Stimulated activated naive CD4-positive, alpha-beta T cell (primary cell): ENCODE results near the gene TTBK2.
"Not testable (repeated sequence)": the region's sequence is repeated elsewhere in the genome, so short reads cannot be mapped to it uniquely, and the experiment has no call there.

Experiments used
- DNase-seq, 6 experiments: peaks; one replicate each; lab custom pipeline; 2025; lab: John Stamatoyannopoulos, UW

Gene TTBK2

DNA sequence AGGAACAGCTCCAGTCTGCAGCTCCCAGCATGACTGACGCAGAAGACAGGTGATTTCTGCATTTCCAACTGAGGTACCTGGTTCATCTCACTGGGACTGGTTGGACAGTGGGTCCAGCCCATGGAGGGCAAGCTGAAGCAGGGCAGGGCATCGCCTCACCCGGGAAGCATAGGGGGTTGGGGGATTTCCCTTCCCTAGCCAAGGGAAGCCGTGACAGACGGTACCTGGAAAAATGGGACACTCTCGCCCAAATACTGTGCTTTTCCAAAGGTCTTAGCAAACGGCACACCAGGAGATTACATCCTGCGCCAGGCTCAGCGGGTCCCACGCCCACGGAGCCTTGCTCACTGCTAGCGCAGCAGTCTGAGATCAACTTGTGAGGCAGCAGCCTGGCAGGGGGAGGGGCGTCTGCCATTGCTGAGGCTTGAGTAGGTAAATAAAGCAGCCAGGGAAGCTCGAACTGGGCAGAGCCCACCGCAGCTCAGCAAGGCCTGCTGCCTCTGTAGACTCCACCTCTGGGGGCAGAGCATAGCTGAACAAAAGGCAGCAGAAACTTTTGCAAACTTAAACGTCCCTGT, 156.3 kb downstream of the TTBK2 start:
- DNase-seq: not testable (repeated sequence)

DNA sequence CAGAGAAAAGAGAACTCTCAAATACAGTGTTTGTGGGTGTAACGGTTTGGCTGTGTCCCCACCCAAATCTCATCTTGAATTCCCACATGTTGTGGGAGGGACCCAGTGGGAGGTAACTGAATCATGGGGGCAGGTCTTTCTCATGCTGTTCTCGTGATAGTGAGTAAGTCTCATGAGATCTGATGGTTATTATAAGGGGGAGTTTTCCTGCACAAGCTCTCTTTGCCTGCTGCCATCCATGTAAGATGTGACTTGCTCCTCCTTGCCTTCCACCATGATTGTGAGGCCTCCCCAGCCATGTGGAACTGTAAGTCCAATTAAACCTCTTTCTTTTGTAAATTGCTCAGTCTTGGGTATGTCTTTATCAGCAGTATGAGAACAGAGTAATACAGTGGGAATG, 158.8 kb downstream of the TTBK2 start:
- not testable (repeated sequence) for DNase-seq

DNA sequence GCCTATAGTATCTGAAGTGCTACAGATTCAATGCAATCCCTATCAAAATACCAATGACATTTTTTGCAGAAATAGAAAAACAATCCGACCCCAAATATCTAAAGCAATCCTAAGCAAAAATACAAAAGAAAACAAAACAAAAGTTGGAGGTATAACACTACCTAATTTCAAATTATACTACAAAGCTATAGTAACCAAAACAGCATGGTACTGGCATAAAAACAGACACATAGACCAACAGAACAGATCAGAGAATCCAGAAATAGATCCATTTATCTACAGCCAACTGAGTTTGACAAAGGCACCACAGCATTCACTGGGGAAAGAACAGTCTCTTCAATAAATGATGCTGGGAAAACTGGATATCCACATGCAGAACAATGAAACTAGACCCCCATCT, 159.8 kb downstream of the TTBK2 start:
- DNase-seq: no peak

DNA sequence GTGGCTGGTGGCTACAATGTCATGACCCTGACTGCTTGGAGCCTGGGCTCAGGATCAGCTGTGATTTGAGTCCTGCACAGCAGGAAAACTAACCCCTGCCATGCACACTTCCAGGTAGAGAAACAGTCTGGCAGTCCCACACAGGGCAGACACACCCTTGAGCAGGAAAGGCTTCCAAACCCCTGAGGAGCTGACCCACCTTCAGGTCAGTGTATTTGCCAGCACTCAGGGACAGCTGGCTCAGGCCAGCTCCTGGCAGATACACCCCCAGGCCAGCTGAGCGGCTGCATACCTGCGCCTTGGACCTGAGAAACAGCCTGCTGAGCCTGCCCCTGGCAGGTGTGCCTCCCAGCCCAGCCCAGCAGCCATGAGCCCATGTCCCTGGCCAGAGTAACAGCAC, 161.5 kb downstream of the TTBK2 start:
- no peak for DNase-seq

DNA sequence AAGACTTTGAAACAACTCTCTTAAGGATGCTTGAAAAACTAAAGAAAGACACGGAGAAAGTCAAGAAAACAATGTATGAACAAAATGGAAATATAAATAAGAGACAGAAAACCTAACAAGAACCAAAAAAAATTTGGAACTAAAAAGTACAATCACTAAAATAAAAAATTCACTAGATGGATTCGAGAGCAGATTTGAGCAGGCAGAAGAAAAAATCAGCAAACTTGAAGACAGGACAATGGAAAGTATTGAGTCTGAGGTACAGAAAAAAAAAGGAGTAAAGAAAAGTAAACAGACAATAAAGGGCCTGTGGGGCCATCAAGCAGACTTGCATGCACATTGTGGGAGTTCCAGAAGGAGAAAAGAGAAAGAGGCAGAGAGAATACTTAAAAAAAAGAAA, 170.3 kb downstream of the TTBK2 start:
- DNase-seq: no peak

DNA sequence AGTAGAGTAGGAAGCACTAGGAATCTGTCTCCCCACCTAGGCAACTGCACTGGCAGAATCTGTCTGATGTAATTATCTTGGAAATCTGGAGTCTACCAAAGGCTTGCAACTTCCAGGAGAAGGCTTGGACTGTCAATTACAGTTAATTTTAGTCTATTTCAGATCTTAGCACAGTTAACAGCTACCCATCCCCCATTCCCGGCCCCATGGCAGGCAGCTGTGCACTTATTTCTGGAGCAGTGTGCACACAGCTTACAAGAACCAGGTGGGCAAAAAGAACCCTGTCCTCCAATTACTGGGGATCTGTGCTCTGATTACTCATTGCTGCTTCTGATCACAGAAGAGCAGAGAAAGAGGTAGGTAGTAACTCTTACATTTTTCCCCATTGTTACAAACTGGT, 171.3 kb downstream of the TTBK2 start:
- DNase-seq: no peak

DNA sequence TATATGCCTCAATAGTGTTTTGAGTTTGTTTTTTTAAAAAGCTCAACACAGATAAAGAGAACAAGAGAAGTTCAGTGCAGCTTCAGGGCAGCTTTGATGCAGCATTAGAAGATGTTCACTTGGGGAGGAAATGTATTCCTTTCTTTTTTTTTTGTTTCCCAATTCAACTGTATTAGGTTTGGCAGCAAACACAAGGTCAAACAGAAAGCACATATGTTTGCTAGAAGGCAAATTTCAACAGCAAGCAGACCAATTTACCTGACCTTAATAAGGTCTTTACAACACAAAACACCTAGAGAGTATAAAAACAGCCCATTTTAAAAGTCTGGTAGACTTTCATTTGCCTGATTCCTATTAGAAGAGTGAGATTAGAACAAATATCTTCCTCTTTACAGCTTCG, 176.4 kb downstream of the TTBK2 start:
- DNase-seq: no peak

DNA sequence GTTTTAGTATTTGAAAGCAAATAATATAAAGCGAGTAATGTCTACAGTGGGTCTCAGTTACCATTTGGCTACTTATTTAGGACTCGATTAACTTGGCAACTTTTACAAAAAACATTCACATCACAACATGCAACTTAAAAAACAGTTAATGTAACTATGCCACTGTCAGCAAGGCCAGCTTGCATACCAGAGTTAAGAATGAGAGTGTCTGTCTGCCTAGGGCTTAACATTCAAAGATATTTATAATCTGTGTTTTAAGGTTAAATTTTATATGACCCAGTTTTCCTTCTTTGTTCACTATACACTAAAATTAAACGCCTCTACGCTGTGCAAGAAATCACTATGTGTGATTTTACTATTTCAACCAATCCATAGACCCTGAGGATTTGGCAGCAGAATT, 178.4 kb downstream of the TTBK2 start:
- no peak for DNase-seq

DNA sequence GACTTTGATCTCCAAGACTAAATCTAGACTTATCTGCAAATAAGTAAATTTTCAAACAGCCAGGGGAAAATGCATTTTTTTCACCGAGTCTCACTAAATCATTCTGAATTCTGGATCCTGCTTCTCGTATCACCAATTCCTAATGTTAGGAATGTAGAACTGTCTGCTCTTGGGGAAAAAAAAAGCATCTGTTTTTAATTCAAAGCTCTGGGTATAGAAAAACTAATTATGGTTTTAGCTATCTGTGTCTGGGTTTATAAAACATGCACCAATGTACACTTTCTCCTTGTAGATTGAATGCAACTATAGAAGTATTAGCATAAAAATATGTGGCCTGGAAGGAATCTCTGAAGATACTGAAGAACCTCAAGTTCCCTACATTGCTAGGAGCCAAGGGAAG, 178.9 kb downstream of the TTBK2 start:
- no peak for DNase-seq

DNA sequence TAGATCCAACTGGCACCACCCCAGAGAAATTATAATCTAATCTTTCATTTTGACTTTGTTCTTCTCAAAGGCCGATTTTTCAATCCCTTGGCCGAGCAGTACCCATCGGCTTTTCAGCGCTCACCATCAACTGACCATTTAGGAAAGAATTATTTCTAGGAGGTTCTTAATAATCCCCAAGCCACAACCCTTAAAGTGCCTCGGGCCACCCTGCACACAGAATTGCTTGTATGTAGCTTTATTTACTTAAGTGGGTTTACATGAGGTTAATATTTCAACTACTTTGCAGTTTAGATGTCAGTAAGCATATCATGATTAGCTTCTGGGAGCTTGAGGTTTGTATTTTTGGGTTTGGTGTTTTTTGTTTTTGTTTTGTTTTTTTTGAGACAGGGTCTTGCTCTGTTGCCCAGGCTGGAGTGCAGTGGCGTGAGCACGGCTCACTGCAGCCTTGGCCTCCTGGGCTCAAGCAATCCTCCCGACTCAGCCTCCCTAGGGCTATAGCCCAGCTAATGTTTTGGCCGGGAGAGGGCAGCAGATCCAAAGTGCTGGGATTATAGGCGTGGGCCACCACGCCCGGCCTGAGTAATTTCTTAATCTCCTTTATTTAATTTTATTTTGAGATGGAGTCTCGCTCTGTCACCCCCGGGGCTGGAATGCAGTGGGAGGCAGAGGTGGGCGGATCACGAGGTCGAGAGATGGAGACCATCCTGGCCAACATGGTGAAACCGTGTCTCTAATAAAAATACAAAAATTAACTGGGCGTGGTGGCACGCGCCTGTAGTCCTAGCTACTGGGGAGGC, 182.8 kb downstream of the TTBK2 start:
- no peak for DNase-seq

DNA sequence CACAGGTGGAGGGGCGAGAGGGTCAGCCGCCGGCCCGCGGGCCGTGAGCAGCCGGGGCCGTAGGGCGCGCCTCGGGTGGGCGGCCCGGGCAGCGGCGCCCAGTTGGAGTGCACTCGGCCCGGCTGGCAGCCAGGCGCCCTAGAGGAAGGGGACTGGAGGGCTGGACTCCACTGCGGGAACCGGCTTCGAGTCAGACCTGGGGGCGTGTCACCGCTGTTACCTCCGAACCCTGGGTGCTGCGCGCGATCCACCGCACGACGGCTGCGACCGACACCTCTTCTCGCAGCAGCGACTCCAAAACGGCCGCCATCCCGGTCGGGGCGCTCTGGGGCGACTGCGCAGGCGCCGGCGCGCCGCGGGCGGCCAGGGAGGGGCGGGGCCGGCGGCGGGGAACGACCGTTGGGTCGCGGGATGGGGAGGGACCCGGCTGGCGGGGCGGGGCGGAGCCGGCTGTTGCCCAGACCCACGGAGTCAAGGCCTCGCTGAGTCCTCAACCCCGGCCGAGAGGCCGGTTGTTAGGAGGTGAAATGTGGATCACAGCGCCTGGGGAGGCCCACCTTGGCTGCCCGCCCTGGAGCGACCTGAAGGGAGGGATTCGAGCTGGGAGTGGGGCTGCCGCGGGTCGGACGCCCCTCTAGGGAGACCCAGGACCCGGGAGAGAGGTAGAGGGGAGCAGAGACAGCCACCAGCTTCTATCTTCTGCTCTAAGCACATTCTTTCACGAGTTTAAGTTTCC, 183.6 kb downstream of the TTBK2 start, which contains the start of gene CDAN1:
CDAN1 (minus strand) TSS at position 336 of the 736 bp plus-strand sequence; CDS start at position 310, 26 bp downstream.
- peak; percentile 80 to 92 (median 89) for DNase-seq

DNA sequence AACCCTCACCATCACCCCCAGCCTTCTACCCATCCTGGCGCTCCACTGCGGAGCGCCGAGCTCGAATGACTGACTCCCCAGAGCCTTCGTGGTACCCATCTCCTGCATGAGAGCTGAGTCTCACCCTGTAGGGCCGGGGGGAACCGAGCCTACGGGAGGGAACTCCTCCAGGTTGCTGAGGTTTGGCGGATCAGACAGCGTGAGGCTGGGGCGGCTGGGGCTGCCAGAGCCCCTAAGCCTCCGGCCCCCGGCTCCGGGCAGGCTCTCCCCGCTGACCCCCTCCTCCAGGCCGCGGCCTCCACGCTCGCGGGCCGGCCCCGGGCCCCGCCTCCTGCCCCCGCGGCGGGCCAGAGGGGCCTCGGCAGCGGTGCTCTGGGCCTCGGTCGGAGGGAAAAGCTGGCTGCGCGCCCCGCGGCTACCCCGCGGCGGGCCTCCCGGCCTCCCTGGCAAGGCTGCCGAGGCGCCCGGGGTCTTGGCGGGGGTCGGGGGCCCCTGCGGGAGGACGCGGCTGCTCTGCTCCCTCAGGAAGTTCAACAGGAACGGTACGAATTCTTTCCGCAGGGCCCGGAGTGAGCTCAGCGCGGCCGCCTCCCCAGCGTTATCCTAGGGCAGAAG, 184.3 kb downstream of the TTBK2 start:
- peak in 2 of 6 experiments; percentile 24 to 56 for DNase-seq

DNA sequence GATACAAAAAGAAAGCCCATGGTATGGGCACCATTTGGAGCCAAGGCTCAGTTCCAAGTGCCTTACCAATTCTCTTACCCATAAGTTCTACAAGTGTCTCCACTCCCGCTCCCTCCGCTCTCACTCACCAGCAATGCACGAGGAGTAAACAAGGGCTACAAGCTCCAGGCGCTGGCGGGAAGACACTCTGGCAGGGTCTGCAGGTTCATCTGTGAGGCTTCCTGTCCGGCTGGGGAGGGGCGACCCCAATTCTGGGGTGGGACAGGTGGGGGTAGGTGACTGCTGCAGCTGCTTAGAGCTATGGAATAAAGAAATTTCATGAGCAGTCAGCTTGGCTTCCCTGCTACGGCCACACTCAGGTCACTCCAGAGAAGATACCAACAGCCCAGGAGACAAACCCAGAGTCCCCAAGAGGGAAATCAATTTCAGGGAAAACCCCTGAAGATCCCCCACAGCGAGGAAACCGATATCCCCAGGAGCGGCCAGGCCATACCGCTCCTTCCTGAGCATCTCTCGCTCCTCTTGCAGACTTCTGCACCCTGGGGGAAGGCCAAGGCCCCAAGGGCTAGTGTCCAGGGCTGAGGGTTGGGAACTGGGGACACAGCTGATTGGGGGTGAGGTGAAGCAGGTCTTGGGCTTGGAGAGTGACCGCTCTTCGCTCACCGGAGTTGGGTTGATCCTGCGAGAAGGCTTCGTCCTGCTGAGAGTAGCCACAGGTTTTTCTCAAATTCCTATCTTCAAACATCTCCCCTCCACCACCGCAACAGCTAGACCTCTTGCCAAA, 185.0 kb downstream of the TTBK2 start:
- no peak for DNase-seq

DNA sequence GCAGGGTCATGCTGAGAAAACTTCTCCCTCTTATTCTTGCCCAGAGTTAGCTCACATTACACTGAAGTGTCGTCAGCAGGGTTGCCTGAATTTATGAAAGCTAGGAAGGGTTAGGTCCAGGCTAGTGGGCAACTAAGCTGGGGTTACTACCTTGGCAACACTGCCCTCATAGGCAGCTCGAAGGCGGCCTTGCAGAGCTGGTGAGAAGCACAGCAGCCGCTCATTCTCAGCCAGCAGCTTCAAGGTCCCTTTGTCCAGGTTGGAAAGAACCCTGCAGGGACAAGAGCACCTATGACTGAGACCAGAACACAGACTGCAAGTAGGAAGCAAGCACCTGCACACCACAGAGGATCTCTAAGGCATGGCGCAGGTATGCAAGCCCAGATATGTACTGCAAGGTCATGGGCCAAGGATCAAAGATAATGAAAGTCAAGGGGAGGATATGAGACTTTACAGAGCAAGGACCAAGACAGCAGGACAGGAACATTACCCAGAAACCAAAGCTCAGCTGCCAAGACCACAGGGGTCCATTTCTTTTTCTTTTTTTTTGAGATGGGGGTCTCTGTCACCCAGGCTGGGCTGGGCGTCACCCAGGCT, 186.4 kb downstream of the TTBK2 start:
- no peak for DNase-seq

DNA sequence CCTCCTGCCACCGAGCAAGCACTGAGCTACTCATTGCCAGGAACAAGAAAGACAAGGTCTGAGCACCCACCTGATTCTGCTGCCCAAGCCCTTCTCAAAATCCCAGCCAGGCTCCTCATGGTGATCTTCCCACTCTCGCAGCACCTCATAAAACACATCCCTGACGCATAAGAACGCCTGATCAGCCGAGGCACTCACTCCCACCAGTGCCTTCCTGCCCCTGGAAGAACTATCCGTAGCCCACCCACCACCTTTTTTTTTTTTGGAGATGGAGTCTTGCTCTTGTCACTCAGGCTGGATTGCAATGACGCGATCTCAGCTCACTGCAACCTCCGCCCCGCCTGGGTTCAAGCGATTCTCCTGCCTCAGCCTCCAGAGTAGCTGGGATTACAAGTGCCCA, 187.6 kb downstream of the TTBK2 start:
- DNase-seq: no peak

DNA sequence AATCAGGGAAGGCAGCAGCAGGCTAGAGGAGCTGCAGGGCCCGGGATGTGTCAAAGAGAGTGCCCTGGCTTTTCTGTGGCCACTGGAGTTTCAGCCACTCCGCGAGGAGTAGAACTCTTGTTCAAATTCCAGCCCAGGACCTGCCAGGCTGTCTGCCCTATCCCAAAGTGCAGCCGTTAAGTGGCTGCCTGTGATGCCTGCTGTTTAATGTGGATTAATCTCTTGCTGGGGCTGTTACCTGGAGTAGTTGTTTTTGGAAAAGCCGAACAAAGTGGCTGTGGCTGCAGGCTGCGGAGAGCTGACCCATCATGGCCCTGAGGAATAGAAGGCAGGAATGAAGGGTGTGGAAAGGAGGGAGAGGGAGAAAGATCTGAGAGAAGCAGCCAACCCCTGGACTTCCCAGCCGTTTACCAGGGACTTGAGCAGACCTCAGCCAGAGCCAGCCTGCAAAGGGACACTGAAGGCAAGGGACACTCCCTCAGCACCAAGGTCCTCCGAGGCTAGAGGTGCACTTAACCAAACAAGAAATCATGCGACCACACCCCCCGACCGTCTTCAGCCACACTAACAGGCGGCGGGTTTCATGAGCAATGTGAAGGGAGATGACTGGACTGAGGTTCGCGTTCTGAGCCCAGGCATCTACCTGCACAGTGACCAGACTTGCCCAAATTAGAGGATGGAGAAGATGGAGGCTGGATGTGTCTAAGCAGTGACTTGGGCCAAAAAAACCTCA, 188.3 kb downstream of the TTBK2 start:
- DNase-seq: no peak

DNA sequence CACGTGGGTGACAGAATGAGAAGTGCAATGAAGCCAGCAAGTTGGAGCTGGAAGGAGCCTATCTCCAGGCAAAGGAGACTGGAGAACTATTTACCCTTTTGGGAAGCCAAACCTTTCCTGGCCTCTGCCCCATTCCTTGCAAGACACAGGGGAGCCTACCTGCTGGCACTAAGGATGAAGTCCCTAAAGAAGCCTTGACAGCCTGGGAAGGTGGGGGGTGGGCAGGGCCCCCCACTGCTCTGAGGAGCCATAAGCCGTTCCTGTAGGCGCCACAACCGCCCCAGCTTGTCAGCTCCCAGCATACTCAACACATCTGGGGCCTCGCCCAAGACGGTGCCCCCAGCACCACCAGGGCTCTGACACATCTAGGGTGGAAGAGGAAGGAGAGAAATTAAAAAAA, 189.1 kb downstream of the TTBK2 start:
- DNase-seq: no peak

DNA sequence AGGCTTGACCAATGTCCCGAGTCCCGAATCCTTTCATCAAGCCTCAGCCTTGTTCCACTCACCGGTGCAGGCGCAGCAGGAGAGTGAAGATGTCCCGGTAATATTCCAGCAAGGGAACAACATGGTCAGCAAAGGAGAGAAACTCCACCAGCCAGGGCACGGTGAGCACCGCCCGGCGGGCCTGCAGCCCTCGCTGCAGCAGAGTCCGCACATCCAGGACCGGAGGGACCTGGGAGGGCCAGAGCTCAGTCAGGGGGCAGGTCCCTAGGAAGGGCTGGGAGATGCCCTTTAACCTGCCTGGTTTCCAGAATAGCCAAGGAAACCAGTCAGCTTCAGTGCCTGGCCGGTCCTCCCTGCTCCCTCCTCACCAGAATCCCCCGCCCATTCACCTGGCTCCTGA, 190.0 kb downstream of the TTBK2 start:
- no peak for DNase-seq

DNA sequence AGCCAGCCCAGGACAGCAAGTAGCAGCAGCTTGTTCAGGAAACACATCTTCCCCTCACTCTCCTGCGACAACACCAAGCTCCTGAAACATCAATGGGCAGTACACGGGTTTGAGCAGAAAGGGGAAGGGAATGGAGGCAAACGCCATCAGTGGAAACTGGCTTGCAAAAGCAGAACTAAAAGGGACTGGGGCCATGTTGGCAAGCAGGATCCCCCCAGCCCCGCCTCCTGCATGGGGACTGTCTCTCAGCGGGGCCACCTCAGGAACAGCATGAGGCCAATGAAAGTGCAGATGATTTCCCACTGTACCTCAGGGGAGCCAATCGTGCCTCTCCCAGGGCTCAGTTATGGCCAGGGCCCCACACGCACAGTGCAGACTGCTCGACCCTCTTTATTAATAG, 190.4 kb downstream of the TTBK2 start:
- DNase-seq: no peak

DNA sequence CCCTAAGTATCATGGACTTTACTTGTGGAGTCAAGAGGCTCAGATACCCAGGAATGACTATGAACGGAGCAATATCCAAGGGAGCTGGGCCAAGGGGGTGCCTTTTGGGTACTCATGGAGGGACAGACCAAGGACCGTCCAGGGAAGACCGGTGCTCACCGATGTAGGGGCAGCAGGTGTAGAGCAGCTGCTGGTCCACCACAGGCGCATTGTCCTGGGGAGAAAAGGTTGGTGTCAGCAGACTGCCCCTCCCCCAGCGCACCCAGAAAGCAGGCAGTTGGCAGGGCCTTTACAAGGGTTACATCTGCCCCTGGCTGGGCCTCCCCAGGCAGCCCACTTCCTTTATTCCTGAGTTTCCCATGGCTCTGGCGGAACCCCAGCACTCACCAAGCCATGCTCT, 191.2 kb downstream of the TTBK2 start:
- DNase-seq: no peak

DNA sequence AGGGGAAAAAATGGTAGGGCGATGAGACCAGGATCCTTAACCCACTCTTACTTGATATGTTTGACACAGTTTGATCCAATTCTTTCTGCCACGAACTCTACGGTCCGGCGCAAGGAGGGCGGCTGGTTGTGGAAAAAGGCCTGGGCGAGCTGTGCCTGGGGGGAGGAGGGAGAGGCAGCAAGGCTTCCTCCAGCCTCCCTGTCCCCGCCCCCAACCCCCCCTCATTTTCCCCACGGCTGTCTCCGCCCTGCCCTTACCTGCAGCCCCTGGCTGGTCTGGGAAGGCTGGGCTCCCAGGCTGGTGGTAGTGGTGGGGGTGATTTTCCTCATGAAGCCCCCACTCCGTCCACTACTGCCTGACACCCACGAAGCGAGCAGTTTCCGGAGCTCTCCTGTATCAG, 191.6 kb downstream of the TTBK2 start:
- no peak for DNase-seq
